DND-41 (cell line): ENCODE measurements around the gene KLF13.

Source experiments
- EZH2 ChIP-seq: IDR thresholded peaks from 3 replicates; pipeline ENCODE4 v1.6.1; 2012; ENCODE audit warnings: borderline replicate concordance, low read depth, mild to moderate bottlenecking, moderate library complexity, low read length, inconsistent platforms; ENCODE audit not compliant: severe bottlenecking
- TF ChIP-seq, protein P1 (sequence below): IDR thresholded peaks from 2 replicates; pipeline ENCODE4 v1.5.1; 2012; ENCODE audit warnings: borderline replicate concordance, low read length, moderate library complexity, mild to moderate bottlenecking; ENCODE audit not compliant: poor library complexity, severe bottlenecking; ENCODE audit errors: extremely low read depth

DNA sequence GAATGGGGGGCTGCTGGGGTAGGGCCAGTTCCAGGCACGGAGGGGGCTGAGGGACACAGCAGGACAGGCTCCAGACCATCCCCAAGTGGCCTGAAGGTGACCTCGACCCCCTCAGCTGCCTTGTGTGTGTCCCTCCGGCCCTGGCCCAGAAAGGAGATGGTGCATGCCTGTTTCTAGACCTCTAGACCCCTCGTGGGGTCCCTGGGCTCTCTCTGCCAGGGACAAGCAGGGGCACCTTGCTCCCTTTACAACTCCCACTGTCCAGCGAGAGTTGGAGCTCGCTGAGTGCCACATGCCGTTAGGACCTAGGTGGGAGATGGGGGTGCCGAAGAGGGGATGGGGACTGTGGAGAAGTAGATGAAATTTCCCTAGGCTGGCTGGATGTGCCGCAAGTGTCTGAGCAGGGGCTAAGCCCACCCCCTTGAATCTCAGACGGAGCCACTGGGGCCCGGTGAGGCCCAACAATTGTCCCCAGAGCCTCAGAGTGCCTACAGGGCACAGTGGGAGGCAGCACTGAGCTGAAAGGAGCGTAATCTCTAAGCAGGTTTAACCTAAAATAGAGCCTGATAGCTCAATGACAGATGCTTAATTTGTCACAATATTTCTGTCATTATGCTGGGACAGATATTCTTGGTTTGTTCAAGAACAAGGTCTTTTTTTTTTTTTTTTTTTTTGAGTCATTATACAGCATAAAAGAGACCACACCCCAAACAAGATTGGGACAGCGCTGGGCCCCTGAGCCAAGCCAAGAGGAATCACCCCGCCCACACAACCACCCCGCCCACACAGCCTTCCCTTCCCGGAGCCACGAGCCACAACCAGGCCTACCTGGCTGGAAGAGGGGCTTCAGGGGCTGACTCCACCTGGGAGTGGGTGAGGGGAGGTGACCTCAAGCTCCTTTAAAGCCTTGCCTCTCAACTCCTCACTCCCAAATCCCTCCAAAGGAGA is 23.6 kb upstream of the KLF13 start:
- TF ChIP-seq, protein P1, sequence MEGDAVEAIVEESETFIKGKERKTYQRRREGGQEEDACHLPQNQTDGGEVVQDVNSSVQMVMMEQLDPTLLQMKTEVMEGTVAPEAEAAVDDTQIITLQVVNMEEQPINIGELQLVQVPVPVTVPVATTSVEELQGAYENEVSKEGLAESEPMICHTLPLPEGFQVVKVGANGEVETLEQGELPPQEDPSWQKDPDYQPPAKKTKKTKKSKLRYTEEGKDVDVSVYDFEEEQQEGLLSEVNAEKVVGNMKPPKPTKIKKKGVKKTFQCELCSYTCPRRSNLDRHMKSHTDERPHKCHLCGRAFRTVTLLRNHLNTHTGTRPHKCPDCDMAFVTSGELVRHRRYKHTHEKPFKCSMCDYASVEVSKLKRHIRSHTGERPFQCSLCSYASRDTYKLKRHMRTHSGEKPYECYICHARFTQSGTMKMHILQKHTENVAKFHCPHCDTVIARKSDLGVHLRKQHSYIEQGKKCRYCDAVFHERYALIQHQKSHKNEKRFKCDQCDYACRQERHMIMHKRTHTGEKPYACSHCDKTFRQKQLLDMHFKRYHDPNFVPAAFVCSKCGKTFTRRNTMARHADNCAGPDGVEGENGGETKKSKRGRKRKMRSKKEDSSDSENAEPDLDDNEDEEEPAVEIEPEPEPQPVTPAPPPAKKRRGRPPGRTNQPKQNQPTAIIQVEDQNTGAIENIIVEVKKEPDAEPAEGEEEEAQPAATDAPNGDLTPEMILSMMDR, result no peak
- TF ChIP-seq EZH2, result no peak
